ENCODE results near the gene CLDN24.

The CLDN24 gene

DNA sequence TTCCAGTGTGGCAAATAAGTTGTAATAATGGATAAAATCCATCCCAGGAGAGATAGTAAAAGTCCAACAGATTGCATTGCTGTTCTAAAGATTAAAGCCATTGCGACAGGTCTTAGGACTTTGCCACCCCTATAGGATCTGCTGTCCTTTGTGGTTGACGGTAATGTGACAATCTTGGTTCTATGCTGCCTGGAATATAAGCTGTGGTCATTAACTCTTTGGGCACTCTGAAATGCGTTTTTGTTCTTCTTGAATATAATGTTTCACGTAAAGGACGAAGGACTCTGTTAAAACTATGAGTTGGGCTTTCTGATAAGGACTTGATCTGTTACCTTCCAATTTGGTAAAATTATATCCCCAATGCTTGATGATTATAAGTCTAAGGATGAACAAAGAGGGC is at the start of gene CLDN24:
CLDN24 (minus strand) TSS at position 101 of the 400 bp plus-strand sequence; CDS start at position 101, 0 bp downstream.
- in situ Hi-C loops (cut with MboI; ENCODE audit: low sequenced_read_pairs): no loop called here

DNA sequence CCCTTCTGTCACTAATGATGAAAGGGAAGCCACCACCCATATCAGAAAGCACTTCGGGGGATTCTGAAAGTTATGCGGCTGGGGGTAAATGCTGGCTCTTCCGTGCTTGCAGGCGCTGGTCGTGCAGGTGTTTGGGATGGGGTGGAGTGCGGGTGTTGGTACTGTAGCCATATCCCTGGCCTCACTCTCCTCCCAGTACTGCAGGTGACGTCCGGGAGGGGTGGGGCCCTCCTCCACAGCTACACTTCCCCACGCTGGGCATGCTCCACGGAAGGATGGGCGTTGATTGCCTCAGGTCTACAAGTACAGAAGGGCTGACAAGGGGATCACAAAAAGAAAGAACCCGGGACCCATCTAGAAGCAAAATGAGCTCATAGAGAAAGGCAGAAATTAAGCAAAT is 48.6 kb upstream of the CLDN24 start:
- in situ Hi-C loops (cut with MboI; ENCODE audit: low sequenced_read_pairs): no loop called here

DNA sequence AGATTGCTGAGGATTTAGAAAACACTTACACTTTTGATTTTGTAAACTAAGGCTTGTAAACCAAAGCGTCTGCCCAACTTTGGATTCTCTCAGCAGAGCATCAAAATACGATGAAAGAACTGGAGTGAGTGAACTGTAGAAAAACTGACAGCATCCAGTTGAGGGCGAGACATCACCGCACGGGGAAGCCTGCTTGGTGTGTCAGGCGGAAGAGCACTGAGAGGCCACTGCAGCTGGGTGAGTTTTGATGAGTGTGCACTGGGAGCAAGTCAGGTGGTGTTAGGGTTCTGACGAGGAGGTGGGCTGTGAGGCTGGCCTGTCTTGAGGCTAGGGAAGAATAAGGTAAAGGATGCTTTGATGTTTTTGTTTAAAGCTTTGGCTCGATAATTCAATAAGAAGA is 46.8 kb upstream of the CLDN24 start:
- in situ Hi-C loops (cut with MboI; ENCODE audit: low sequenced_read_pairs): no loop called here

DNA sequence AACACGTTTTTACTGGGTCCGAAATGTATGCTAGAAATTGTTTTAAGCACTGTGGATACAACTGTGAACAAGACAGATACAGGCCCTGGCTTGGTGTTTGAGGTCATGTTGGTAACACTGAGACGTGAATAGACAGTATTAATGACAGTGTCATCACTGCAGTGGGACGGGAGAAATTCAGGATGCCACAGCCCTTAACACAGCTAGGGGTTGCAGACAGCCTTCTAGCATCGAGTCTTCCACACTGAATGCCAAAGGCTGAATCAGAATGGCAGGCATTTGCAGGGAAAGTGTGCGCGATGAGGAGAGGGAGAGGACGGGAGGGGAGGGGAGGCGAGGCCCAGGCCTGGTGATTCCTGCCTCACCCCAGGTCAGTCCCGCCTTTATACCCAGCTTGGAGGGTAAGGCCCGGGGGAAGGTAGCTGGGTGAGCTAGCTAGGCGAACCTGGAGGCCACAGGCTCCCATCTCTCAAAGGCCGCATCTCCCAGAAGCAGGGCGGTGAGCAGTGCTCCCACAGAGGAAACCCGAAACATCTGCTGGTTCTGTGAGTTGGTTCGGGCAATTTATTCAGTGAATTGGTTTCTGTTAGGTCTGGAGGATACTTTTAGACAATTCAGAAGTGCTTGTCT is 44.1 kb upstream of the CLDN24 start:
- in situ Hi-C loops (cut with MboI; ENCODE audit: low sequenced_read_pairs): no loop called here

DNA sequence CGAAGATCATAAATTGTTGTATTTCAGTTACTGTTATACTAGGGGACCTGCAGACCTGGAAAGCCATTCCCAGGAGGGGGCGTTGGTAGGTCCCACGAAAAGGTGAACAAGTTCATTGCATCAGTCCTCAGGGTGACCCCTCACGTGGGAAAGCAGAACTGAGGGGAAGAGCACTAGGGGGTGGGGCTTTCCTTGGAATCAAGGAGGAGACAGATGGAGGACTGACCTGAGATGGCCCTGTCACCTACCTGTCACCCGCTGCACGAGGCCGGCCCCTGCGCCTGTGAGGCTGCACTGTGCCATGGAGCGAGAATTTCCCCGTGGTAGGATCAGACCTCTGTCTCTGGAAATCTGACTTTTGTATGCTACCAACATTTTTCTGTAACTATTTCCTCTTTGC is 41.8 kb upstream of the CLDN24 start:
- in situ Hi-C loops (cut with MboI; ENCODE audit: low sequenced_read_pairs): no loop called here

DNA sequence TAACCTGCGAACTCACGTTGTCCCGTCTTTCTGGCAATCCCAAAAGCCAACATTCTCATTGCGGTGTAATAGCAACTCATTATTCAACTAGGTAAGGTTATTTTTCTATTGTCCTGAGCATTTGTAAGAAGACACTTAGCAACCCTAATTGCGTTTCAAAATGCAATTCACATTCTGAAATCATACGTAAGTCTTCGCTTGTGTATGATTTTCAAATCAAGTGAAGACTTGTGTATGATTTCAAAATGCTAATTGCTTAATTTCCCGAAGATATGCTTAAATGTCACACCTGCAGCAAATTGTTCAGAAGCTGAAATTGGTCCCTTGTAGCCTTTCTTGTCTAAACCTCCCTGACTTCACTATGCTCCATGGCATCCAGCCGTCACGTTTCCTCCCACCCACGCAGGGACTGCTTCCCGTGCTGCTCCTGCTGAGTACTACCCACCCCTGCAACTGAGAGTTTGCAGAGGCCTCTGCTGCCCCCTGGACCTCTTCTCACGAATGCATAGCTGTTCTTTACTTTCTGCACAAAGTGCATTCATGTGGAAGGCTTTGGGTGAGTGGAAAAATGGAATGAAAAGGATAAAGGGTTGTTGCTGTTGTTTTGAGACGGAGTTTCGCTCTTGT is 40.8 kb upstream of the CLDN24 start:
- in situ Hi-C loops (cut with MboI; ENCODE audit: low sequenced_read_pairs): no loop called here

DNA sequence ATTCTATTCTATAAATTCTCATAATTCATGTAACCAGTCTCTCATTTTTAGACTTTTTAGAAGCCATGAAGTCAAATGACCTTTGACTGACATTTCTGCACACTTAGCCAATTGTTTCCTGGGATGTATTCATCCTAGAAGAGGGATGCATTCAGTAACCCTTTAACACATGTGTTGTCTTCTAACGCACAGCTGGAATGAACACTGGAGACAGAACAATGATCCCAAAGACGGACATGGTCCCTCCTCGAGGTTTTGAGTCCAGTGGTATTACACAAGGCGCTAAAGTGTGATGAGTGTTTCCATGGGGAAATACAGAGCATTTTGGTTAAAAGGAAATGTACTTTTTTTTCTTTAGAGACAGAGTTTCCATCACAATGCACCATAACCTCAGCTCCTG is 39.8 kb upstream of the CLDN24 start:
- in situ Hi-C loops (cut with MboI; ENCODE audit: low sequenced_read_pairs): no loop called here

DNA sequence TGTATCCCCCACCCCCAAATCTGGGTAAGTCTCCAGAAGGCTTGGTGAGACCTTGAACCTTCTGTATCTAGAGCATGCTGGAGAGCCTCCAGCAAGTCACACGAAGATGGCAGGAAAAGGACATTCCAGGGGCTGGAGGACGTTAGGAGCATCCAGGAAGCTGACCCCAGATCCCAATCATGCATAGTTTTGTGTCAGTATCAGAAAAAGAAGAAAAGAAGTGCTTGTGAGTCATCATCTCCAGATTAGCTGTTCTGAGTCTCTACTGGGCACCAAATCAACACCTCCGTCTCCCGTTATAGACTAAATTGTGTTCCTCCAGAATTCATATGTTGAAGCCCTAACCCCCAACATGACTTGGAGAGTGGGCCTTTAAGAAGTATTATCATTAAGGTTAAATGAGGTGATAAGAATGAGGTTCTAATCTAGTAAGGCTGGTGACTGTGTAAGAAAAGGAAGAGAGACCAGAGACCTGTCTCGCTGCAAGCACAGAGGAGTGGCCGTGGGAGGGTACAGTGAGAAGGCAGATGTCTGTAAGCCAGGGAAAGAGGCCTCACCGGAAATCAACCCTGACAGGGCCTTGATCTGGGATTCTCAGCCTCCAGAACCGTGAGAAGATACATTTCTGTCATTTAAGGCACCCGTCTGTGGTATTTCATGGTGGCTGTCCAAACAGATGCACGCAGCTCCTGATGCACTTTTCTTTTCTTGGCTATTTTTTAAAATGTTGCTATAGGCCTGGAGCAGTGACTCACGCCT is 38.1 kb upstream of the CLDN24 start:
- in situ Hi-C loops (cut with MboI; ENCODE audit: low sequenced_read_pairs): no loop called here

DNA sequence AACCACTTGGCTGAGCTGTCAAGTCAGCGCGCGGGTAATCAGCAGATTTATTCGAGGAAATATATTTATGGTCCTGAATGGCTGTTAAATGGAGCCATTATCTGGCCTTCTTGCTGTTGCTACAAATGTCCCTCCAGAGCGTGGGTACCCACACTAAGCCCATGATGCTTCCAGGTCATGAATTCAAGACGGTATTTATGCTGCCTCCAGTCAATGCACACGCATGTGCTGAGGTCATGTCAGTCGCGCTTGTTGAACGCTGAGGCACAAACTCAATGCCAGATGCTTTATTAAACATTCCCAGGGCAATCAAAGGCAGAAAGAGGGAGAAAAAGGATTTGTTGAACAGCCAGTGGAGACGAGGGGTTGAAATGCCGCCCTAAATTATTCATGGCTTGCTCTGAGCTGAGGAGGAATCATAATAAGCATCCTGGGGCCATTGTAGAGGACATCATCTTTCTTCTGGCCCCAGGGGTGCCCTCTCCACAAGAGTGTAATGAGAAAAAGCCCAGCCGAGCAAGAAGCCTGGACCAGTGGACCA is 36.1 kb upstream of the CLDN24 start:
- in situ Hi-C loops (cut with MboI; ENCODE audit: low sequenced_read_pairs): no loop called here

DNA sequence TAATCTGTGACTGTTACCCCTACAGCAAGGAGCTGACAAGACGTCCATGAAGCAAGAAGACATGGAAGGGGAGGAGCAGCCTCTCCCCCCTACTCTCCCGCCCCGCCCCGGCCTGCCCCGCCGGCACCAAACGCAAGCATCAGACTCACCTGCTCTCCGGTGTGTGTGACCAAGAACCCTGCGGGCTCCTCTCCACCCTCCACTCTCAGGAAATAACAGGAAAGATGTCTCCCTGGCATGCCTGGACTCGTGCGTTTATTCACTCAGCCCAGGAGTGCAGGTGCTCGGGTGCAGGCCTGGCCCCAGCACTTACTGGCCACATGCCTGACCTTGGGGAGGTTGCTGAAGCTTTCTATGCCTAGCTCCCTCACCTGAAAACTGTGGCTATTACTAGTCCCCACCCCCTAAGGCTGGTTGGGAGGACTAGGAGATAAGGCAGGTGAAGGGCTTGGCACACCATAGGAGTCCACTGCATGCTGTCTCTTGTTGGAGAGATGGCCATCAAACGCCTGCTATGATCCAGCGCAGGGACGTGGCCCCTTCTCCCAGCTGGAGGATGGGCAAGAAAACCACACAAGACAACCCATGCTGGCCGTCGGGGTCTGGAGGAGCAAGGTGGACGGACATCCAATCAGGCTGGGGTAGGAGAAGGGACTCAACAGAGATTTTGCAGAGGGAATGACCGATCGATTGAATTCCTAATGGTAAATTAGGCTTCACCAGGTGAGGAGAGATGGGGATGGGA is 34.9 kb upstream of the CLDN24 start:
- in situ Hi-C loops (cut with MboI; ENCODE audit: low sequenced_read_pairs): no loop called here

DNA sequence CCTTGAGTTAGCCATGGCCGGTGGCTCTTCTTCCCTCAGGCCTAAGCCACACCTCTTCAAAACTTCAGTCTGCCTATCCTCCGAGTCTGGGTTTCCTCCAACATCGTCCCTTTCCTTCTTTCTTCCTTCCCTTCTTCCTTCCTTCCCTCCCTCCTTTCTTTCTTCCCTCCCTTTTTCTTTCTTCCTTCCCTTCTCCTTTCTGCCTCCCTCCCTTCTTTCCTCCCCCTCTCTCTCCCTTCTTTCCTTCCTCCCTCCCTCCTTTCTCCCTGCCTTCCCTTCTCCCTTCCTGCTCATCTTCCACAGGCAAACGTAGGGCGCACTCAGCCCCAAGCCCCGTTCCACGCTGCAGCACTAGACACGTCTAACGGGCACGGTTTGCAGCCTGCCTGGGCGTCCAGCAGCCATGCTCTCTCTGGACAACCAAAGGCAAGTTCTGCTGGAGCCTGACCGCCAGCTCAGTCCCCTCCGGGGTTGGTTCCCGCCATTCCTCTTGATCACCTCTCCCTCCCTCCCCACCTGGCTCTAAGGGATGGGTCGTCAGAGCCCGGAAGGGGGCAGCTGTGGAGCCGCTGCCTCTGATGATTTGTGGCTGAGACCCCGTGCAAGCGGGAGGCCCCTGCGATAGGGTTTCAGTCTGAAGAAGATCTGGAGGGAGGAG is 34.1 kb upstream of the CLDN24 start:
- in situ Hi-C loops (cut with MboI; ENCODE audit: low sequenced_read_pairs): no loop called here

DNA sequence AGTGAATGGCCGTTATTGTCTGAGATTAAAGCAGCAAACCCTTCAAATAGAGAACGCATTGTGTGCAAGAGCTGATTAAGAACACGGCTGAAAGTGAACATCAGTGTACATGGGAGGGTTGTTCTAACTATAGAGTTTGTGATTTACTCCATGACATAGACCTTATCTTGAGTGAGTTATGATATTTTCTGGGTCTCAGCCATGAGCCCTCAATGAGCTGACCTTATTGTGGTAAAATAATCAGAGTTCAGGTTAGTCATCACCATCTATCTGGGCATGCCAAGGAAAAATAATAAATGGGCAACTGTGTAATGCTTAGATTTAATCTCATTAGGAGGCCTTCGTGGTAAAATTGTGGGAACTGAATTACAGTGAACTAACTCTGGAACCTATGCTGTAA is 33.2 kb upstream of the CLDN24 start:
- in situ Hi-C loops (cut with MboI; ENCODE audit: low sequenced_read_pairs): no loop called here

DNA sequence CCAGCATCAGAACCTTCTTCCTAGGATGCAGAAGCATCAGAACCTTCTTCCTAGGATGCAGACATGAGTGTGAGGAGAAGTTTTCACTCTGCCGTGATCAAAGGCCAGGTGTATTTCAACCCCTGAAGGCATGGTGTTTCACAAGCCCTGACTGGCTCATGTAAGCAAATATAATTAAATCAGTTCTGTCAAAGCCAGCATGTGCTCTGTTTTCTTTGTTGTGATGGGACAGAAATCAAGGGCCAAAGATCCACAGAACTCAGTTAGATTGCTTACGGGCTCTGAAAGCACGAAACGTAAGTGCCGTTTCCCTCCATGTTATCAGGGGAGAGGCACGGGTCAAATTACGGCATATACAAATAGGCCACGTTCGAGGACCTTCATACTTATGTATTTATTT is 32.0 kb upstream of the CLDN24 start:
- in situ Hi-C loops (cut with MboI; ENCODE audit: low sequenced_read_pairs): no loop called here

DNA sequence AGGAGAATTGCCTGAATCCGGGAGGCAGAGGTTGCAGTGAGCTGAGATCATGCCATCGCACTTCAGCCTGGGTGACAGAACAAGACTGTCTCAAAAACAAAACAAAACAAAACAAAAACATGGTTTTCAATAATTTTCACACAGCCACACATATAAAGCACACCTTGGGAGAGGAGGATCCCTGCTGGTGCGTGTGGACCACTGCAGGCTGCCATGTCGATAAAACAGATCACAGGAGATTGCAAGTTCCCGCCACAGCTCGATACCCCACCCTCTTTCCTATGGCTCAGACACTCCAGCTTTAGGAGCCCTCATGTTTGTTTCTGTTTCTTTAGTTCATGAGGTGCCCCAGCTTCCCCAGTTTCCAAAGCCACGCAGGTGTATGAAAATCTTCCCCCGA is 31.3 kb upstream of the CLDN24 start:
- in situ Hi-C loops (cut with MboI; ENCODE audit: low sequenced_read_pairs): no loop called here

DNA sequence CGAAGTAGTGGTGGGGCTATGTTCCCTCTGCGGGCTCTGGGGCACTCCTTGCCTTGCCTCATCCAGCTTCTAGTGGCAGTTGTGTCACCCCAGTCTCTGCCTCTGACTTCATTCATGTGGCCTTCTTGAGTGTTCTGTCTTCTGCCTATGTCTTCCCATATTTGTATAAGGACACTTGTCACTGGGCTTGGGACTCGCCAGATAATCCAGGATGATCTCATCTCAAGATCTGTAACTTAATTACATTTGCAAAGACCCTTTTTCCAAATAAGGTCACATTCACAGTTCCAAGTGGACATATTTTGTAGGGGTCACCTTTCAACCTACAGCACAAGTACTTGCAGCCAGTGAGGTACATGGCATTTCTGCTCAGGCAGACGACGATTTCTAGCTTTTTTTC is 30.3 kb upstream of the CLDN24 start:
- in situ Hi-C loops (cut with MboI; ENCODE audit: low sequenced_read_pairs): no loop called here

DNA sequence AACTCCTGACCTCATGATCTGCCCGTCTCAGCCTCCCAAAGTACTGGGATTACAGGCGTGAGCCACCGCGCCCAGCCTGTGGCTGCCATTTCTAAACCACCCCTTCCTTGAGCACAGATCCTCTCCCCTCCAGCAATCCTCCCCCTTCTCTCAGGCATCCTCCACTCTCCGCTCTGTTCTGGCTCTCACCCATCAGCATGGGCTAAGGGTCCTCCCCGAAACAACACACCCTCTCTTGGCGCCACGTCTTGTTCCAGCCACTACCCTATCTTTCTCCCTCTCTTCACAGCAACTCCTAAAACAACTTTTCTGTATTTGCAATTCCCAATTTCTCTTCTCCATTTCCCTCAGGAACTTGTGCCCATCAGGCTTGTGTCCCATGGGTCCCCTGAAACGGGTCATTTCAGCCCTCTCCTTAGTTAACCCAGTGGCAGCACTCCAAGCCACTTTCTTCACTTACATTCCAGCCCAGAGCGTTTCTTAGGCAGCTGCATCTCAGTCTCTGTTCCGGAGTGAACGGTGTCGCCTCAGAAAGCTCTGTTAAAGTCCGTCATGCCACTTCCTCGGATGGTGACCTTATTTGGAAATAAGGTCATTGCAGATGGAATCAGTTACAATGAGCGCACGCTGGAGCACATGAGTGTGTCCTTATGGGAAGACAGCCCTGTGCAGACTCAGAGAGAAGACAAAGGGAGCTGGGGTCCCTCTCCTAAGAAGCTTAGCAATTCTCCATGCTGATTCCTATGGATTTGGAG is 28.3 kb upstream of the CLDN24 start:
- in situ Hi-C loops (cut with MboI; ENCODE audit: low sequenced_read_pairs): no loop called here

DNA sequence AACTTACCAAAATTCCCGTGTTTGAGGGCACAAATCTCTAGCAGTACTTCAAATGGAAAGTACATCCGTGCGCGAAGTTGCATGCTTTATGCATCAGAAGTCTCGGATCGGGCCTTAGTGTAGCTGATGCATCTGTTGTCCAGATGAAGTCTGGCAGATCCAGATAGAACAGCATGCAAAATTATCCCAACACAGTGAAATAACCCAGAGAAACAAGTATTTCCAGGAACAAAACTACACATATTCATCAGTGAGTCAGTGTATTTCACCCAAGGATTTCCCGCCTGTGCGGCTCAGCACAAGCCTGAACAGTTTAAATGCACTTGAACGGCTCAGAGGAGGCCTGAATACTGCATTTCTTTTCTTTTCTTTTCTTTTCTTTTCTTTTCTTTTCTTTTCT is 27.4 kb upstream of the CLDN24 start:
- in situ Hi-C loops (cut with MboI; ENCODE audit: low sequenced_read_pairs): no loop called here

DNA sequence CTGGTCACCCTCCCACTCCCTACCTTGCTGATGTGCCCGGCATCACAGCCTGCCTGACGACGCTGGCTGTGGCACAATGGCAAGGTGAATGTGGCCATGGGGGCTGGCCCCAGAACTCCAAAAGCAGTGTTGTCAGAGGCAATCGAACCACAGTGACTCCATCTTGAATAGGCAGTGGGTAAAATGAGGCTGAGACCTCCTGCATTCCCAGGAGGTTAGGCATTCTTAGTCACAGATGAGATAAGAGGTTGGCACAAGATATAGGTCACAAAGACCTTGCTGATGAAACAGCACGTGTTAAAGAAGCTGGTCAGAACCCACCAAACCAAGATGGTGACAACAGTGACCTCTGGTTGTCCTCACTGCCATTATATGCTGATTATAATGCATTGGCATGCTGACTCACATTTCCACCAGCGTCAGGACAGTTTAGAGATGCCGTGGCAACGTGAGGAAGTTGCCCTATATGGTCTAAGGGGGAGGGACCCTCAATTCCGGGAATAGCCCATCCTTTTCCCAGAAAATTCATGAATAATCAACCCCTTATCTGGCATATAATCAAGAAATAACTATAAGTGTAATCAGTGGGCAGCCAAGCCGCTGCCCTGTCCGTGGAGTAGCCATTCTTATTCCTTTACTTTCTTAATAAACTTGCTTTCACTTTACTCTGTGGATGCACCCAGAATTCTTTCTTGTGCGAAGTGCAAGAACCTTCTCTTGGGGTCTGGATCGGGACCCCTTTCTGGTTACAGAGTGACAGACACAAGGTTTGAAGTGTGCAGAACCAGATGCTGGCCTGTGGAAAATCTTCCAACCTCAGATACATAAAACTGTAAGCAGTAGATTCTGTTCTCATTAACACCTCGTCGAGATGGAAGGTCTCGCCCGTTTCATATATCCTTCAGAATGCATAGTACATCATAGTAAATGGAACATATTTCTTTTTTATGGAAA is 26.8 kb upstream of the CLDN24 start:
- in situ Hi-C loops (cut with MboI; ENCODE audit: low sequenced_read_pairs): no loop called here

DNA sequence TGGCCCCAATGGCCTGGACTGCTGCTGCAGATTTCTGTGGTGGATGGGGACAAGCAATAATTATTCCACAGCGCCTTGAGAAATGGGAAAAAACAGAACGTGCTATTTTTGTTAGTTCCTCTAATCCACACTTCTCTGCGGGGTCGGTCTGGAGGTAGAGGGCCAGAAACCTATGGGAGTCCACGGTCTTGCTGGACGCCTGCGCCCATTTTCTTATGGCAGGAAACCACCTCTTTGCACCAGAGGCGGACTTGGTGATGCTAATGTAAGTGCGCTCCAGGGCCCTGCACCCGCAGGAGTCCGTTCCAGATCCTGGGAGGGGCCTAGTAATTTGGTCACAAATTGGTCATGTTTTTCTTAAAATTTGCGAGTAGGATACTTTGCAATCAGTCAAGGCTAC is 25.9 kb upstream of the CLDN24 start:
- in situ Hi-C loops (cut with MboI; ENCODE audit: low sequenced_read_pairs): no loop called here

All from HL-60/S4 (cell line).